Stomach (tissue), 9 donors: ENCODE data around the gene RPL39L. TPM values are rescaled to one million over a fixed set of nuclear protein-coding genes. Genes with fewer than 3 reads are reported as not detected.
A peak's percentile ranks its signal among the peaks of the same experiment; 100 is the strongest.

Experiments used
- DNase-seq, 2 donors: peaks; one replicate each; pipeline versions ENCODE4 v3.0.0 to v3.0.0-alpha.2; 2013 to 2019
- H3K27ac ChIP-seq, 5 donors: fragments of 200-600 bp in 4 of 5; sonication (generic) in 4 of 5; one replicate each; pipeline ENCODE4 v1.5.1; 2013 to 2019; ENCODE audit warnings: mild to moderate bottlenecking in 1 of 5, moderate library complexity in 1 of 5
- H3K27me3 ChIP-seq, 3 donors: fragments of 200-600 bp; sonication (generic); one replicate each; pipeline ENCODE4 v1.5.1; 2017 to 2019; ENCODE audit warnings: mixed run types in 1 of 3
- H3K36me3 ChIP-seq, 4 donors: fragments of 200-600 bp; sonication (generic); 1 replicate in 3 of 4; 2 replicates in 1 of 4; pipeline ENCODE4 v1.5.1; 2016 to 2019
- H3K4me1 ChIP-seq, 4 donors: fragments of 200-600 bp; sonication (generic); one replicate each; pipeline ENCODE4 v1.5.1; 2016 to 2019
- H3K4me3 ChIP-seq, 4 donors: fragments of 200-600 bp; sonication (generic) in 3 of 4; one replicate each; pipeline ENCODE4 v1.5.1; 2016 to 2019; ENCODE audit warnings: mild to moderate bottlenecking in 1 of 4
- H3K9me3 ChIP-seq, 4 donors: fragments of 200-600 bp; sonication (generic); one replicate each; pipeline ENCODE4 v1.5.1; 2016 to 2019
- EP300 ChIP-seq: sonication (generic); formaldehyde crosslinking; IDR thresholded peaks from one replicate; pipeline ENCODE4 v1.6.1; 2017; ENCODE audit warnings: antibody characterized with exemption
- POLR2A ChIP-seq, 4 donors: fragments of 450-650 bp; IDR thresholded peaks; one replicate each; pipeline ENCODE4 v1.6.1; 2016; ENCODE audit warnings: antibody characterized with exemption in 4 of 4, control low read depth in 2 of 4, mild to moderate bottlenecking in 1 of 4, moderate library complexity in 1 of 4
- POLR2AphosphoS5 ChIP-seq, 3 donors: sonication (generic); formaldehyde crosslinking; IDR thresholded peaks; one replicate each; pipeline ENCODE4 v1.6.1; 2016; ENCODE audit warnings: antibody characterized with exemption in 3 of 3
- WGBS, 5 donors: extraction: QIAGEN DNeasy Blood & Tissue Kit in 3 of 5; methylation state at CpG; one replicate each; pipeline versions ENCODE4 v1.1.5 to v1.1.7; 2013 to 2018; 5-methylcytosine and 5-hydroxymethylcytosine counted together
- intact Hi-C: fragments of 100-400 bp; cut with DNase I; formaldehyde crosslinking; loops from one replicate; pipeline ENCODE4 v1.15.1; 2023; ENCODE audit warnings: low total_unique reads
- polyA plus RNA-seq, 3 donors: library from polyadenylated mRNA; stranded (reverse); fragments of 200-250 nt; gene quantifications; one replicate each; pipeline ENCODE4 v1.2.3, GENCODE V29; 2013
- total RNA-seq, 5 donors: library from RNA; depleted of rRNA; stranded (reverse); fragments of >200 nt; gene quantifications; one replicate each; pipeline versions ENCODE4 v1.1.0 to v1.2.3, GENCODE V29; 2014 to 2016
- TF ChIP-seq, protein P1 (sequence below), 7 experiments: fragments of 450-650 bp in 4 of 7; fragments of 200-600 bp in 3 of 7; sonication (generic) in 3 of 7; IDR thresholded peaks; one replicate each; pipeline ENCODE4 v1.5.1; 2016 to 2019; ENCODE audit warnings: antibody characterized with exemption in 7 of 7, control low read depth in 2 of 7, mild to moderate bottlenecking in 1 of 7
- donor health status: healthy with polysubstance abuse.
- donor health status: Bipolar disorder and iron deficiency.
- donor health status: healthy.

Gene RPL39L
- total and polyA plus RNA-seq, 8 donors, result 2.0 to 13.7 (median 4.8) TPM; not detected in 1

DNA sequence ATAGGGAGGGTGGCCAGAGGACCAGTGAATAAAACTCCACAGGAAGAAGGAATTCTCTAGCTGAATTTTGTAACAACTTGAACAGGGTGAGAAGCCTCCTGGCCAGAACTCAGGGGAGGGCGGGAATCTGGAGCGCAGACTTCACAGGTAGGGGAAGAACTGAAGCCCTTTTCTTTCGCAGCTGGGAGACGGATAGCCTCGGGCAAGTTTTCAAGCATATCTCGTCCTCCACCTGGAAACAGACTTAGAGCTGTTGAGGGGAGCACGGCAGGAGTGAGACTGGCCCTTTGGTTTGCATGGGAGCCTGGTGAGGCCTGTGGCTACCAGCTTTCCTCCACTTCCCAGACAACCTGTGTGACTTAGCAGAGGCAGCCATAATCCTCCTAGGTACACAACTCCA, 10.9 kb upstream of the RPL39L start:
- intact Hi-C loops, result no loop called here
- H3K4me1 ChIP-seq, result no peaks in the 10 kb centered on the region
- 91 to 97% (median 93%) methylated on average over 7 of the region's 7 CpGs for WGBS, 5 donors
- no peak overlapping the region for H3K4me3 ChIP-seq
- peaks cover 0 to 6% (median 3%) of the 10 kb centered on the region in 4 donors for H3K9me3 ChIP-seq
- DNase-seq, result no peak
- H3K36me3 ChIP-seq, result no peaks in the 10 kb centered on the region
- H3K27ac ChIP-seq, result no peak overlapping the region
- no peak for TF ChIP-seq POLR2AphosphoS5 (IDR thresholded peaks at IDR 0.05)
- no peak for TF ChIP-seq POLR2A (IDR thresholded peaks at IDR 0.05)
- TF ChIP-seq, protein P1, sequence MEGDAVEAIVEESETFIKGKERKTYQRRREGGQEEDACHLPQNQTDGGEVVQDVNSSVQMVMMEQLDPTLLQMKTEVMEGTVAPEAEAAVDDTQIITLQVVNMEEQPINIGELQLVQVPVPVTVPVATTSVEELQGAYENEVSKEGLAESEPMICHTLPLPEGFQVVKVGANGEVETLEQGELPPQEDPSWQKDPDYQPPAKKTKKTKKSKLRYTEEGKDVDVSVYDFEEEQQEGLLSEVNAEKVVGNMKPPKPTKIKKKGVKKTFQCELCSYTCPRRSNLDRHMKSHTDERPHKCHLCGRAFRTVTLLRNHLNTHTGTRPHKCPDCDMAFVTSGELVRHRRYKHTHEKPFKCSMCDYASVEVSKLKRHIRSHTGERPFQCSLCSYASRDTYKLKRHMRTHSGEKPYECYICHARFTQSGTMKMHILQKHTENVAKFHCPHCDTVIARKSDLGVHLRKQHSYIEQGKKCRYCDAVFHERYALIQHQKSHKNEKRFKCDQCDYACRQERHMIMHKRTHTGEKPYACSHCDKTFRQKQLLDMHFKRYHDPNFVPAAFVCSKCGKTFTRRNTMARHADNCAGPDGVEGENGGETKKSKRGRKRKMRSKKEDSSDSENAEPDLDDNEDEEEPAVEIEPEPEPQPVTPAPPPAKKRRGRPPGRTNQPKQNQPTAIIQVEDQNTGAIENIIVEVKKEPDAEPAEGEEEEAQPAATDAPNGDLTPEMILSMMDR (IDR thresholded peaks at IDR 0.05), result no peak
- no peaks in the 10 kb centered on the region for H3K27me3 ChIP-seq

DNA sequence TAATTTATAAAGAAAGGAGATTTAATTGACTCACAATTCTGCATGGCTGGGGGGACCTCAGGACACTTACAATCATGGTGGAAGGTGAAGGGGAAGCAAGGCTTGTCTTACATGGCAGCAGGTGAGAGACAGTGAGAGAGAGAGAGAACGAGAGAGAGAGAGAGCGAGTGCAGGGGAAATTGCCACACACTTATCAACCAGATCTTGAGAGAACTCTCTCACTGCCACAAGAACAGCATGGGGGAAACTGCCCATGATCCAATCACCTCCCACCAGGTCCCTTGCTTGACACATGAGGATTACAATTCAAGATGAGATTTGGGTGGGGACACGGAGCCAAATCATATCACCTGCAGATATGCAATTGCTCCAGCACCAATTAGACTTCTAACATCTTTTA, 7.1 kb upstream of the RPL39L start:
- Histone ChIP-seq H3K36me3 (no peaks in the 10 kb centered on the region), H3K9me3 (peaks cover 0 to 15% (median 6%) of the 10 kb centered on the region in 4 donors), H3K27me3 (no peaks in the 10 kb centered on the region), H3K4me1 (no peaks in the 10 kb centered on the region), H3K4me3 (no peak overlapping the region), H3K27ac (no peak overlapping the region)
- no peak for DNase-seq
- intact Hi-C loops, result no loop called here
- TF ChIP-seq EP300 (no peak), POLR2A (IDR thresholded peaks at IDR 0.05) (no peak), POLR2AphosphoS5 (IDR thresholded peaks at IDR 0.05) (no peak)
- TF ChIP-seq, protein P1 (IDR thresholded peaks at IDR 0.05), result no peak
- 73 to 84% (median 77%) methylated on average over 3 of the region's 3 CpGs for WGBS, 5 donors

DNA sequence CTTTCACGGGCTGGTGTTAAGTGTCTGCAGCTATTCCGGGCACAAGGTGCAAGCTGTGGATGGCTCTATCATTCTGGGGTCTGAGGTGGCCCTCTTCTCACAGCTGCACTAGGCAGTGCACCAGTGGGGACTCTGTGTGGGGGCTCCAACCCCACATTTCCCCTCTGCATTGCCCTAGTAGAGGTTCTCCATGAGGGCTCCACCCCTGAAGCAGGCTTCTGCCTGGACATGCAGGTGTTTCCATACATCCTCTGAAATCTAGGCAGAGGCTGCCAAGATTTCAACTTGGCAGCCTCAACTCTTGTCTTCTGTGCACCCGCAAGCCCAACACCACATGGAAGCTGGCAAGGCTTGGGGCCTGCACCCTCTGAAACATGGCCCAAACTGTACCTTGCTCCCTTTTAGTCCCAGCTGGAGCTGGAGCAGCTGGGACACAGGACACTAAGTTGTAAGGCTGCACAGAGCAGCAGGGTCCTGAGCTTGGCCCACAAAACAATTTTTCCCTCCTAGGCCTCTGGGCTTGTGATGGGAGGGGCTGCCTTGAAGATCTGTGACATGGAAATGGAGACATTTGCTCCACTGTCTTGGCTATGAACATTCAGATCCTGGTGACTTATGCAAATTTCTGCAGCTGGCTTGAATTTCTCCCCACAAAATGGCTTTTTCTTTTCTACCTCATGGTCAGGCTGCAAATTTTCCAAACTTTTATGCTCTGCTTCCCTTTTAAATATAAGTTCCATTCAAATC, 6.0 kb upstream of the RPL39L start:
- no peak for DNase-seq
- WGBS, 5 donors, result 79 to 97% (median 91%) methylated on average over 3 of the region's 3 CpGs
- intact Hi-C loops, result no loop called here
- H3K27ac ChIP-seq, result no peak overlapping the region
- H3K36me3 ChIP-seq, result no peaks in the 10 kb centered on the region
- no peaks in the 10 kb centered on the region for H3K4me1 ChIP-seq
- H3K27me3 ChIP-seq, result no peaks in the 10 kb centered on the region
- peaks cover 0 to 15% (median 6%) of the 10 kb centered on the region in 4 donors for H3K9me3 ChIP-seq
- TF ChIP-seq EP300 (no peak), POLR2AphosphoS5 (IDR thresholded peaks at IDR 0.05) (no peak), POLR2A (IDR thresholded peaks at IDR 0.05) (no peak)
- TF ChIP-seq, protein P1 (IDR thresholded peaks at IDR 0.05), result no peak
- no peak overlapping the region for H3K4me3 ChIP-seq

DNA sequence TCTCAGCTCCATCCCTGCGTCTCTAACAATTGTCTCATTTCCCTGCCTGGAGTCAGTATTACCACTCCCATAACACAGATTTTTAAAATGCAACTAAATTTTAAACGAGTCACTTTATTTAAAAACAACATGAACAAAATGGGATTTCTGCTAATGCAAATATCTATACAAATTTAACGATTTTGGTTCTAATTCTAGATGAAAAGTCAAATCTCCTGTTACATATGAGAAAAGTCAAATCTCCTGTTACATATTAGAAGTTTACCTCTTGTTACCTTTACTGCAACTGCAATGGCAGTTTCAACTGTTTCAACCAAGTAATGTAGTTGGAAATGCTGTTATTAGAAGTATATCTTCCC, 578 bp upstream of the RPL39L start:
- Histone ChIP-seq H3K4me1 (peaks cover 6 to 16% (median 9%) of the 10 kb centered on the region in 4 donors), H3K36me3 (peaks cover 0 to 11% (median 0%) of the 10 kb centered on the region in 4 donors), H3K4me3 (peak overlapping the region; percentile 51 to 64 (median 56)), H3K9me3 (peaks cover 0 to 6% (median 2%) of the 10 kb centered on the region in 4 donors), H3K27ac (peak overlapping the region in 4 of 5 donors; percentile 68 to 79 (median 72)), H3K27me3 (no peaks in the 10 kb centered on the region)
- no peak for DNase-seq
- WGBS, 5 donors, result 20 to 29% (median 25%) methylated on average over 3 of the region's 3 CpGs
- TF ChIP-seq, protein P1 (IDR thresholded peaks at IDR 0.05), result no peak
- TF ChIP-seq EP300 (no peak), POLR2AphosphoS5 (IDR thresholded peaks at IDR 0.05) (no peak), POLR2A (IDR thresholded peaks at IDR 0.05) (no peak)
- intact Hi-C loops, result no loop called here
